ENCODE measurements around the gene SOCS6. TPM values are rescaled to one million over a fixed set of nuclear protein-coding genes. Genes with fewer than 3 reads are reported as not detected.
A peak's percentile ranks its signal among the peaks of the same experiment; 100 is the strongest.
"Not testable (repeated sequence)": the region's sequence is repeated elsewhere in the genome, so short reads cannot be mapped to it uniquely, and the experiment has no call there.

The SOCS6 gene, protein sequence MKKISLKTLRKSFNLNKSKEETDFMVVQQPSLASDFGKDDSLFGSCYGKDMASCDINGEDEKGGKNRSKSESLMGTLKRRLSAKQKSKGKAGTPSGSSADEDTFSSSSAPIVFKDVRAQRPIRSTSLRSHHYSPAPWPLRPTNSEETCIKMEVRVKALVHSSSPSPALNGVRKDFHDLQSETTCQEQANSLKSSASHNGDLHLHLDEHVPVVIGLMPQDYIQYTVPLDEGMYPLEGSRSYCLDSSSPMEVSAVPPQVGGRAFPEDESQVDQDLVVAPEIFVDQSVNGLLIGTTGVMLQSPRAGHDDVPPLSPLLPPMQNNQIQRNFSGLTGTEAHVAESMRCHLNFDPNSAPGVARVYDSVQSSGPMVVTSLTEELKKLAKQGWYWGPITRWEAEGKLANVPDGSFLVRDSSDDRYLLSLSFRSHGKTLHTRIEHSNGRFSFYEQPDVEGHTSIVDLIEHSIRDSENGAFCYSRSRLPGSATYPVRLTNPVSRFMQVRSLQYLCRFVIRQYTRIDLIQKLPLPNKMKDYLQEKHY
- 10 to 100 TPM; 11.5 to 47.8 (median 46.1) TPM for total RNA-seq

DNA sequence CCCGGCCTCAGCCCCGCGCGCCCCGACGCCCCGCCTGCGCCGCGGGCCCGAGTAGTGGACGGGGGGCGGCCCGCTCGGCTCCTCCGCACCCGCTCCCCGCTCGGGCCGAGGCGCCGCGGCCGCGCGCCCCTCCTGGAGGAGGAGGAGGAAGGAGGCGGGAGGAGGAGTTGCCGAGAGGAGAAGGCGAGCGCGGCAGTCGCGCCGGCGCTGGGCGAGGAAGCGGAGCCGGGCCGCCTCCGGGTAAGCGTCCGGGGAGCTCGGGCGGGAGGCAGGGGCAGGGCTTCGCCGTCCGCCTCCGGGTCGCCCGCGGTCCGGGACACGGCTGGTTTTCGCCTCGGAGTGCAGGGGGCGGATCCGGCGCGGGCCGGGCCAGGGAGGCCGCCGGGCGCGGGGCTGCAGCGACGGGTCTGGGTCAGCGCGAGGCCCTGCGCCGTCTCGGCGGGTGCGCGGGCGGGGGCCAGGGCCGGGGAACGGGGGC lies at the start of gene SOCS6:
TSS of gene SOCS6 (plus strand) at position 195 of the 478 bp plus-strand sequence. CDS start 35,624 bp downstream, outside the sequence.
- H3K9me3 ChIP-seq, result no peaks in the 10 kb centered on the region
- in situ Hi-C loops (cut with MboI; ENCODE audit: low pct_ligation_motif_present in 1 of 4, low pct_unique_long_range_greater_than_20kb in 1 of 4, low sequenced_read_pairs in 3 of 4) (loop anchor here in 2 of 4 donors (10.0 to 25.0 kb wide), 2 partner anchors 74 to 148 kb away; no protein-coding TSS in a partner anchor), intact Hi-C loops (cut with DNase I; ENCODE audit: low total_unique reads) (loop anchor here (10.0 kb wide), 1 partner anchor 84 kb away; the partner anchor contains the start of gene RTTN)
- H3K36me3 ChIP-seq, result no peaks in the 10 kb centered on the region
- TF ChIP-seq POLR2A (IDR thresholded peaks at IDR 0.05) (peak; percentile 63), POLR2AphosphoS5 (IDR thresholded peaks at IDR 0.05) (peak in 2 of 3 donors; percentile 73 to 85), EP300 (IDR thresholded peaks at IDR 0.05; ENCODE audit: low read depth) (no peak)
- TF ChIP-seq, protein P1, sequence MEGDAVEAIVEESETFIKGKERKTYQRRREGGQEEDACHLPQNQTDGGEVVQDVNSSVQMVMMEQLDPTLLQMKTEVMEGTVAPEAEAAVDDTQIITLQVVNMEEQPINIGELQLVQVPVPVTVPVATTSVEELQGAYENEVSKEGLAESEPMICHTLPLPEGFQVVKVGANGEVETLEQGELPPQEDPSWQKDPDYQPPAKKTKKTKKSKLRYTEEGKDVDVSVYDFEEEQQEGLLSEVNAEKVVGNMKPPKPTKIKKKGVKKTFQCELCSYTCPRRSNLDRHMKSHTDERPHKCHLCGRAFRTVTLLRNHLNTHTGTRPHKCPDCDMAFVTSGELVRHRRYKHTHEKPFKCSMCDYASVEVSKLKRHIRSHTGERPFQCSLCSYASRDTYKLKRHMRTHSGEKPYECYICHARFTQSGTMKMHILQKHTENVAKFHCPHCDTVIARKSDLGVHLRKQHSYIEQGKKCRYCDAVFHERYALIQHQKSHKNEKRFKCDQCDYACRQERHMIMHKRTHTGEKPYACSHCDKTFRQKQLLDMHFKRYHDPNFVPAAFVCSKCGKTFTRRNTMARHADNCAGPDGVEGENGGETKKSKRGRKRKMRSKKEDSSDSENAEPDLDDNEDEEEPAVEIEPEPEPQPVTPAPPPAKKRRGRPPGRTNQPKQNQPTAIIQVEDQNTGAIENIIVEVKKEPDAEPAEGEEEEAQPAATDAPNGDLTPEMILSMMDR (IDR thresholded peaks at IDR 0.05), result no peak
- peak within 1 kb of the TSS; percentile 92 to 96 (median 93) for H3K27ac ChIP-seq
- 1% methylated on average over 20 of the region's 77 CpGs; no CpG with 5 or more reads in 1 of the 2 donors for WGBS, 2 donors (ENCODE audit: low coverage in 1 of 2)
- peak within 1 kb of the TSS; percentile 66 to 91 (median 84) for H3K4me3 ChIP-seq
- peak; percentile 63 for DNase-seq
- H3K4me1 ChIP-seq, result peaks cover 19 to 49% (median 33%) of the 10 kb centered on the region in 4 donors
- H3K27me3 ChIP-seq, result no peaks in the 10 kb centered on the region

GRCh38 chr18:70243131-70243929 lies 45.5 kb upstream of the SOCS6 start:
- intact Hi-C loops (cut with DNase I; ENCODE audit: low total_unique reads) (no loop called here), in situ Hi-C loops (cut with MboI; ENCODE audit: low pct_ligation_motif_present in 1 of 4, low pct_unique_long_range_greater_than_20kb in 1 of 4, low sequenced_read_pairs in 3 of 4) (no loop called here)
- peak; percentile 55 for DNase-seq
- Histone ChIP-seq H3K27me3 (no peaks in the 10 kb centered on the region), H3K4me1 (no peaks in the 10 kb centered on the region), H3K9me3 (no peaks in the 10 kb centered on the region), H3K27ac (peak overlapping the region in 1 of 4 donors; percentile 45), H3K4me3 (peak overlapping the region in 1 of 4 donors; percentile 7), H3K36me3 (no peaks in the 10 kb centered on the region)
- peak in 1 of 3 donors; percentile 39 for TF ChIP-seq POLR2AphosphoS5 (IDR thresholded peaks at IDR 0.05)
- peak; percentile 81 for TF ChIP-seq EP300 (IDR thresholded peaks at IDR 0.05; ENCODE audit: low read depth)
- TF ChIP-seq POLR2A (IDR thresholded peaks at IDR 0.05), result no peak
- 46 to 54% methylated on average over 13 of the region's 13 CpGs for WGBS, 2 donors (ENCODE audit: low coverage in 1 of 2)

DNA sequence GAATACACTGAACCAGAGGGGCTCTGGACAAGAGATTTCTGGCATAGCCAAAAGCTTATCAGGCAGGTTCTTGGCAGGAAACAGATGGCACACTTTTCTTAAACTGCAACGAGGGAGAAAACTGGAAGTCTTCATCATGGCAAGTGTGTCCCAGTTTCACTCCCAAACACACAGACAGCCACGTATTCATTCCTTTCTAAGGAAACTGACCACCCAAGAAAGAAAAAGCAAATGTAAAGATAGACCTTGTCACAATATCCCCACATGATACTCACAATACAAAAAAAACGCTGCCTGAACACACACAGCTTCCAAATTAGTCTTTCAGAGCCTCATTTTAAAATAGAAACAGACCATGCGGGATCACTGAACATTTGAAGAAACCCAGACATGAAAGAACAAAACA lies 42.8 kb upstream of the SOCS6 start:
- WGBS, 2 donors (ENCODE audit: low coverage in 1 of 2), result 18 to 32% methylated on average over 3 to 4 of the region's 4 CpGs
- Histone ChIP-seq H3K36me3 (no peaks in the 10 kb centered on the region), H3K4me3 (no peak overlapping the region), H3K9me3 (no peaks in the 10 kb centered on the region), H3K27ac (peak overlapping the region in 1 of 4 donors; percentile 45), H3K4me1 (no peaks in the 10 kb centered on the region), H3K27me3 (no peaks in the 10 kb centered on the region)
- intact Hi-C loops (cut with DNase I; ENCODE audit: low total_unique reads) (no loop called here), in situ Hi-C loops (cut with MboI; ENCODE audit: low pct_ligation_motif_present in 1 of 4, low pct_unique_long_range_greater_than_20kb in 1 of 4, low sequenced_read_pairs in 3 of 4) (no loop called here)
- DNase-seq, result no peak
- TF ChIP-seq, protein P1 (IDR thresholded peaks at IDR 0.05), result no peak

DNA sequence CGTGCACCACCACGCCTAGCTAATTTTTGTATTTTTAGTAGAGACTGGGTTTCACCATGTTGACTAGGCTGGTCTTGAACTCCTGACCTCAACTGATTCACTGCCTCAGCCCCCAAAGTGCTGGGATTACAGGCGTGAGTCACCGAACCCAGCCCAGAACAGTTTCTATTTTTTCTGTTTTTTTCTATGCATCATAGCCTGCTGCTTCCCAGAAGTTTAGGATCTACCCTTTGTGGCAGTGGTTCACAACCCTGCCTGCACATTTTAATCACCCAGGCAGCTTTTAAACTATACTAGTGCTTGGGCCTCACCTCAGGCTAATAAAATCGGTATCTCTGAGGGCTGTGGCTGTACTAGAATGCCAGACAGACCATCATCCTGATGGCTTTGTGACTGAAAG lies 39.7 kb upstream of the SOCS6 start:
- in situ Hi-C loops (cut with MboI; ENCODE audit: low pct_ligation_motif_present in 1 of 4, low pct_unique_long_range_greater_than_20kb in 1 of 4, low sequenced_read_pairs in 3 of 4), result no loop called here
- WGBS, 2 donors (ENCODE audit: low coverage in 1 of 2), result 80 to 89% methylated on average over 4 to 5 of the region's 5 CpGs
- DNase-seq, result no peak
- Histone ChIP-seq H3K4me3 (no peak overlapping the region), H3K27me3 (no peaks in the 10 kb centered on the region), H3K9me3 (no peaks in the 10 kb centered on the region), H3K27ac (no peak overlapping the region), H3K4me1 (no peaks in the 10 kb centered on the region), H3K36me3 (no peaks in the 10 kb centered on the region)
- TF ChIP-seq EP300 (IDR thresholded peaks at IDR 0.05; ENCODE audit: low read depth), result no peak
- TF ChIP-seq, protein P1 (IDR thresholded peaks at IDR 0.05), result no peak
- intact Hi-C loops (cut with DNase I; ENCODE audit: low total_unique reads), result no loop called here

GRCh38 chr18:70249861-70250260 lies 39.0 kb upstream of the SOCS6 start:
- in situ Hi-C loops (cut with MboI; ENCODE audit: low pct_ligation_motif_present in 1 of 4, low pct_unique_long_range_greater_than_20kb in 1 of 4, low sequenced_read_pairs in 3 of 4); H3K4me3 ChIP-seq; DNase-seq; intact Hi-C loops (cut with DNase I; ENCODE audit: low total_unique reads); H3K36me3 ChIP-seq; H3K9me3 ChIP-seq; H3K27ac ChIP-seq; H3K27me3 ChIP-seq; H3K4me1 ChIP-seq: not testable (repeated sequence)
- 95 to 97% methylated on average over 18 of the region's 18 CpGs for WGBS, 2 donors (ENCODE audit: low coverage in 1 of 2)

All from transverse colon (tissue), 4 donors.